ENCODE results near the gene BEX3. TPM values are rescaled to one million over a fixed set of nuclear protein-coding genes. Genes with fewer than 3 reads are reported as not detected.

Gene BEX3
- total and polyA plus RNA-seq, 8 donors, result 91.0 to 426 (median 372) TPM

DNA sequence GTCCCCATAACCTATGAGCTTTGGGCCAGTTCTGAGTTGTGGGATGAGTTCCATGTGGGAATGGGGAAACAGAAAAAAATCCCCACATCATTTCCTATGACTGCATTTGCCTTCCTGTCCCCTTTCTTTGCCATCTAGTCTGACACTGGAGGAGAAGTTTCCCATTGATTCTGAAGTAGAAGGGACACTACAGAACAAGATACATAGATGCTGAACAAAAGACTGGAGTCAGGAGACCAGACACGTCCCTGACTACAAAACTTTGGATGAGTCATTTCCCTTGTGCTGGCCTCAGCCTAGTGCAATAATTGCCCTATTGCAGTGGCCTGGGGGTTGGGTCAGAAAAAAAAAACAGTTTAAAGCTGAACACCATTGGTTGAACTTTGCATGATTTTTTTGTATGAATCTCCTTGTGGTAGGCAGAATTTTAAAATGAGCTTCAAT is 22.1 kb downstream of the BEX3 start:
- Histone ChIP-seq H3K4me1 (no peaks in the 10 kb centered on the region), H3K9me3 (no peaks in the 10 kb centered on the region), H3K36me3 (no peaks in the 10 kb centered on the region), H3K27me3 (no peaks in the 10 kb centered on the region), H3K4me3 (no peak overlapping the region), H3K27ac (peak overlapping the region in 1 of 2 donors; percentile 18)
- TF ChIP-seq, protein P1, sequence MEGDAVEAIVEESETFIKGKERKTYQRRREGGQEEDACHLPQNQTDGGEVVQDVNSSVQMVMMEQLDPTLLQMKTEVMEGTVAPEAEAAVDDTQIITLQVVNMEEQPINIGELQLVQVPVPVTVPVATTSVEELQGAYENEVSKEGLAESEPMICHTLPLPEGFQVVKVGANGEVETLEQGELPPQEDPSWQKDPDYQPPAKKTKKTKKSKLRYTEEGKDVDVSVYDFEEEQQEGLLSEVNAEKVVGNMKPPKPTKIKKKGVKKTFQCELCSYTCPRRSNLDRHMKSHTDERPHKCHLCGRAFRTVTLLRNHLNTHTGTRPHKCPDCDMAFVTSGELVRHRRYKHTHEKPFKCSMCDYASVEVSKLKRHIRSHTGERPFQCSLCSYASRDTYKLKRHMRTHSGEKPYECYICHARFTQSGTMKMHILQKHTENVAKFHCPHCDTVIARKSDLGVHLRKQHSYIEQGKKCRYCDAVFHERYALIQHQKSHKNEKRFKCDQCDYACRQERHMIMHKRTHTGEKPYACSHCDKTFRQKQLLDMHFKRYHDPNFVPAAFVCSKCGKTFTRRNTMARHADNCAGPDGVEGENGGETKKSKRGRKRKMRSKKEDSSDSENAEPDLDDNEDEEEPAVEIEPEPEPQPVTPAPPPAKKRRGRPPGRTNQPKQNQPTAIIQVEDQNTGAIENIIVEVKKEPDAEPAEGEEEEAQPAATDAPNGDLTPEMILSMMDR (IDR thresholded peaks at IDR 0.05), result no peak
- ATAC-seq, result peak; percentile 57
- DNase-seq, result no peak
- intact Hi-C loops (cut with DNase I), result no loop called here

DNA sequence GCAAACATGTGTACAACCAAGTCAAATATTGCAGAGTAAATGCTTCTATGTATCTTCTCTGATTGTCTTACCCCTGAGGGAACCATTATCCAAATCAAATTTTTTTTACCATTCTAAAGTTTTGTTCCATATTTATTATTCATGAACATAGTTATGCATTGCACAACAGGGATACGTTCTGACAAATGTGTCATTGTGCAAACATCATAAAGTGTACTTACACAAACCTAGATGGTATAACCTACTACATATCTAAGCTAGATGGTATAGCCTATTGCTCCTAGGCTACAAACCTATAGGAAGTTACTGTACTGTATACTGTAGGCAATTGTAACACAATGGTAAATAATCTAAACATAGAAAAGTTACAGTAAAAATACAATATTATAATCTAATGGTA is 23.4 kb downstream of the BEX3 start:
- Histone ChIP-seq H3K27me3 (no peaks in the 10 kb centered on the region), H3K27ac (no peak overlapping the region), H3K36me3 (no peaks in the 10 kb centered on the region), H3K4me3 (no peak overlapping the region), H3K9me3 (no peaks in the 10 kb centered on the region), H3K4me1 (no peaks in the 10 kb centered on the region)
- intact Hi-C loops (cut with DNase I), result no loop called here
- TF ChIP-seq, protein P1 (IDR thresholded peaks at IDR 0.05), result no peak
- DNase-seq (no peak), ATAC-seq (no peak)

DNA sequence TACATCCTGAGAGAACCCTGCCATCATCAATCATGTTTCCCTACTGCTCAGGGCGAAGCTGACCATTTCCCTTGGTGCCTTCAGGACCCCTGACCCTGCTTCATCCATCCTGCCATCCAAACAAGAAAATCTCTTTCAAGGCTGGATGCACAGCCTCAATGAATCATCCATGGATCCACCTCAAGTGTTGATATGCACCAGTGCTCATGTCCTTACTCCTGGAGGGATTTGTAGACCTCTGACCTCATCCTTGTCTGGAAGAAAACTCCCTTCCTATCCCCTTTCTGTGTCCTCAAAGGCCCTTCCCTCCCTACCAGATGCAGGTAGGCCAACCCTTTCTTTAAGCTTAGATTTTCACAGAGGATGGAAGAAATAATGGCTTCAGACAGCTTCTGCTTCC is 24.6 kb downstream of the BEX3 start:
- Histone ChIP-seq H3K27me3 (no peaks in the 10 kb centered on the region), H3K27ac (no peak overlapping the region), H3K4me1 (no peaks in the 10 kb centered on the region), H3K9me3 (no peaks in the 10 kb centered on the region), H3K4me3 (no peak overlapping the region), H3K36me3 (no peaks in the 10 kb centered on the region)
- intact Hi-C loops (cut with DNase I), result no loop called here
- ATAC-seq (no peak), DNase-seq (no peak)
- TF ChIP-seq, protein P1 (IDR thresholded peaks at IDR 0.05), result no peak

DNA sequence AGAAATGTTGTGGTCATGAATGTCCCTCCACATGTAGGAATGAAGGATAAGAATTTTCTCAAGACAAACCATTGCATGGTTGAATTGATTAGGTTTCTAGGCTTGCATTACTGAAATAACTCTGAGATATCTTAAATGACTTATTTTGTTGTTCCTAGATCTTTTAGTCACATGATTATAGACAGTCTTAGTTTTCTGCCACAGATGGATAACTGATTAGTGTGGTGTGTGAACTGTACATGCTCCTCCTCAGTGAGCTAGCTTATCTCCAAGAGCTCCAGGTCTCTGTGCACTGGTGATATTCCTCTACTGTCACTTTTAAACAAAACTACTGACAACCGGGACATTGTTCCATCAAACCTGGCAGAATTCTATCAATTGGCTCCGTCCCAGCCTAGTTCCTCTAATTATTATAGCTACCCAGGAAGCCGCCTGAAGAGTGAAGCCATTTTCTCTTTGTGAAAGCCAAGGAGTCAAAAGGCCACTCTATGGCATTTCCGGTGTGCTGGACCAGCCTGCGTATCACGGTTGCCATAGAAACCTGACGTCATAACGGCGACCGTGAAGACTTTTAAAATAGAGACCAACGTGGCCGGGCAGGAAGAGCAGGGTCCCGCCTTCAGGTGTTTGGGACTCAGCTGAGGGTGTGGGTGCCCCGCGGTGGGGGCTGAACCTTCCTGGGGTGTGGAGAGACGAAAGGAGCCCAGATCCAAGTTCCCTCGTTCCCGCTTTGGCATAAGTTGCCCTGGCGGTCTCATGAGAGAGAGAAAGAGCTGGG is 28.1 kb downstream of the BEX3 start:
- TF ChIP-seq, protein P1 (IDR thresholded peaks at IDR 0.05), result no peak

DNA sequence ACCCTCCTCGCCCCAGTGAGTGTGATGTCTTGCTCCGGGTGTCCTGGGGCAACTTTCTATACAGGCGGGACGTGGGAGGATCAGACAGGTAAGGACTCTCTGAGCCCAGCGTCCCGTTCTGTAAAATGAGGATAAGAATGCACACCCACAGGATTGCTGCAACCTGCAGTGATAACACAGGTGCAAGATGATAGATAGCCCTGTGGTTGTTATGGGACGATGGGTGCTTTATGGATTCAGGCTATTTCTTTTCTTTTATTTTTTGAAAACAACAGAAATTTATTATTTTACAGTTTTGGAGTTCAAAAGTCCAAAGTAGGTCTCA is 28.6 kb downstream of the BEX3 start:
- Histone ChIP-seq H3K27ac (peak overlapping the region in 1 of 2 donors; percentile 6), H3K36me3 (no peaks in the 10 kb centered on the region), H3K4me3 (peak overlapping the region; percentile 24 to 39), H3K27me3 (no peaks in the 10 kb centered on the region), H3K9me3 (no peaks in the 10 kb centered on the region), H3K4me1 (no peaks in the 10 kb centered on the region)
- TF ChIP-seq, protein P1 (IDR thresholded peaks at IDR 0.05), result no peak
- peak; percentile 43 for ATAC-seq
- intact Hi-C loops (cut with DNase I), result no loop called here
- no peak for DNase-seq

More for the DNA sequence above, 28.1 kb downstream of the BEX3 start:
- Histone ChIP-seq H3K9me3 (no peaks in the 10 kb centered on the region), H3K27ac (peak overlapping the region in 1 of 2 donors; percentile 6), H3K4me3 (peak overlapping the region; percentile 24 to 39), H3K36me3 (no peaks in the 10 kb centered on the region), H3K4me1 (no peaks in the 10 kb centered on the region), H3K27me3 (no peaks in the 10 kb centered on the region)
- intact Hi-C loops (cut with DNase I), result no loop called here
- ATAC-seq, result peak; percentile 87
- DNase-seq, result peak; percentile 51 to 83 (median 62)
